ENCODE data around the gene NRSN1. TPM values are rescaled to one million over a fixed set of nuclear protein-coding genes. Genes with fewer than 3 reads are reported as not detected.

Gene NRSN1
- total and polyA plus RNA-seq, 9 of the 15 experiments (the other 6 are each of a cell fraction or from before 2014, with no cell fraction given) = not detected

GRCh38 chr6:24078200-24078599 is 47.8 kb upstream of the NRSN1 start:
- no TSS peak for BruUV-seq (replicated peaks)
- Histone ChIP-seq H3K4me1 (replicated peaks in 1 of 2; ENCODE audit: control insufficient read depth in 2 of 2, insufficient read depth in 2 of 2, low read length in 2 of 2) (no peaks in the 10 kb centered on the region), H3K36me3 (ENCODE audit: control insufficient read depth, insufficient read depth, low read length) (no peaks in the 10 kb centered on the region), H3K4me3 (no peak overlapping the region), H3K9me1 (ENCODE audit: control insufficient read depth, insufficient read depth, low read length) (no peaks in the 10 kb centered on the region), H2AFZ (ENCODE audit: low read depth, low read length) (no peak overlapping the region), H3K79me2 (ENCODE audit: control insufficient read depth, insufficient read depth, low read length) (no peaks in the 10 kb centered on the region), H4K20me1 (replicated peaks; ENCODE audit: control insufficient read depth, insufficient read depth, low read length) (no peaks in the 10 kb centered on the region), H3K27ac (ENCODE audit: extremely low read depth, low read depth, low read length) (no peak overlapping the region), H3K9ac (ENCODE audit: insufficient read depth in 1 of 2, low read depth in 2 of 2, low read length in 2 of 2) (no peak overlapping the region), H3K9me3 (replicated peaks; ENCODE audit: control insufficient read depth, insufficient read depth, low read depth, low read length) (peaks cover 3% of the 10 kb centered on the region; the same call in 1 of the 2 replicates), H3K4me2 (ENCODE audit: insufficient read depth, low read length) (no peak overlapping the region), H3K27me3 (ENCODE audit: control insufficient read depth in 2 of 2, insufficient read depth in 2 of 2, low read length in 2 of 2) (no peaks in the 10 kb centered on the region)
- ChIA-PET POLR2A (no interaction called here), CTCF (ENCODE audit: low intra/inter-chr PET ratio) (no interaction called here)
- no peak for DNase-seq (ENCODE audit: extremely low read depth in 1 of 4, low spot score in 3 of 4)
- WGBS (ENCODE audit: insufficient coverage, low coverage, missing lambda C conversion rate) = 0% methylated on average over 3 of the region's 3 CpGs
- intact Hi-C loops (cut with micrococcal nuclease) = no loop called here
- ATAC-seq = no peak
- no peak for FAIRE-seq
- TF ChIP-seq ZBTB7A (IDR thresholded peaks at IDR 0.05; ENCODE audit: borderline replicate concordance, control insufficient read depth, low read depth, low read length) (no peak), ZNF696 (CRISPR knock-in tag; conservative IDR thresholded peaks at IDR 0.05) (no peak), ZNF3 (CRISPR knock-in tag; IDR thresholded peaks at IDR 0.05) (no peak), ZC3H11A (IDR thresholded peaks at IDR 0.05; ENCODE audit: low read depth, low read length) (no peak), DDX20 (tag; IDR thresholded peaks at IDR 0.05; ENCODE audit: low read depth) (no peak), ZNF212 (CRISPR knock-in tag; IDR thresholded peaks at IDR 0.05) (no peak), ETV6 (IDR thresholded peaks at IDR 0.05; ENCODE audit: borderline replicate concordance in 1 of 2, low read depth in 2 of 2, low read length in 1 of 2) (no peak), ETV6 (CRISPR knock-in tag; IDR thresholded peaks at IDR 0.05; ENCODE audit: borderline replicate concordance) (no peak), THAP7 (CRISPR knock-in tag; IDR thresholded peaks at IDR 0.05) (no peak), SREBF2 (CRISPR knock-in tag; IDR thresholded peaks at IDR 0.05) (no peak), SMARCA5 (IDR thresholded peaks at IDR 0.05) (no peak), HDGF (IDR thresholded peaks at IDR 0.05) (no peak), FOXM1 (IDR thresholded peaks at IDR 0.05; ENCODE audit: low read depth) (no peak), FOXM1 (CRISPR knock-in tag; IDR thresholded peaks at IDR 0.05; ENCODE audit: low read depth) (no peak), EWSR1 (IDR thresholded peaks at IDR 0.05; ENCODE audit: borderline replicate concordance, low read depth, partially characterized antibody) (no peak)
- TF ChIP-seq, protein P1, sequence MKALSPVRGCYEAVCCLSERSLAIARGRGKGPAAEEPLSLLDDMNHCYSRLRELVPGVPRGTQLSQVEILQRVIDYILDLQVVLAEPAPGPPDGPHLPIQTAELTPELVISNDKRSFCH (CRISPR knock-in tag; IDR thresholded peaks at IDR 0.05) = no peak
- TF ChIP-seq, protein P1 (tag; IDR thresholded peaks at IDR 0.05) = no peak
- TF ChIP-seq, protein P2, sequence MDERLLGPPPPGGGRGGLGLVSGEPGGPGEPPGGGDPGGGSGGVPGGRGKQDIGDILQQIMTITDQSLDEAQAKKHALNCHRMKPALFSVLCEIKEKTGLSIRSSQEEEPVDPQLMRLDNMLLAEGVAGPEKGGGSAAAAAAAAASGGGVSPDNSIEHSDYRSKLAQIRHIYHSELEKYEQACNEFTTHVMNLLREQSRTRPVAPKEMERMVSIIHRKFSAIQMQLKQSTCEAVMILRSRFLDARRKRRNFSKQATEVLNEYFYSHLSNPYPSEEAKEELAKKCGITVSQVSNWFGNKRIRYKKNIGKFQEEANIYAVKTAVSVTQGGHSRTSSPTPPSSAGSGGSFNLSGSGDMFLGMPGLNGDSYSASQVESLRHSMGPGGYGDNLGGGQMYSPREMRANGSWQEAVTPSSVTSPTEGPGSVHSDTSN (CRISPR knock-in tag; IDR thresholded peaks at IDR 0.05; ENCODE audit: low read depth) = no peak
- TF ChIP-seq, protein P2 (tag; conservative IDR thresholded peaks at IDR 0.05; ENCODE audit: low read depth) = no peak
- in situ Hi-C loops (cut with MboI) = no loop called here

All from K562 (cell line).